ENCODE data around the gene GPHN. TPM values are rescaled to one million over a fixed set of nuclear protein-coding genes. Genes with fewer than 3 reads are reported as not detected.
"Not testable (repeated sequence)": the region's sequence is repeated elsewhere in the genome, so short reads cannot be mapped to it uniquely, and the experiment has no call there.

Gene GPHN
- total RNA-seq, 3 donors from 2014 or later = 32.8 to 57.0 (median 38.1) TPM

- Histone ChIP-seq H3K4me1 (ENCODE audit: low read depth) (peaks cover 5% of the 10 kb centered on the region), H3K4me3 (no peak overlapping the region), H3K36me3 (ENCODE audit: low read depth) (no peaks in the 10 kb centered on the region), H3K9me3 (no peaks in the 10 kb centered on the region)
- intact Hi-C loops (cut with DNase I, micrococcal nuclease) = no loop called here
- TF ChIP-seq CTCF (IDR thresholded peaks at IDR 0.05) = peak; percentile 60
- peak in 1 of 3 donors; percentile 71 for DNase-seq
- peak; percentile 92 for ATAC-seq
These were observed 12.5 kb upstream of the GPHN start for GRCh38 chr14:66495218-66496098.

GRCh38 chr14:66496188-66496807, 11.6 kb upstream of the GPHN start:
- H3K9me3 ChIP-seq = no peaks in the 10 kb centered on the region
- DNase-seq = peak in 1 of 3 donors; percentile 50
- peaks cover 5% of the 10 kb centered on the region for H3K4me1 ChIP-seq (ENCODE audit: low read depth)
- H3K36me3 ChIP-seq (ENCODE audit: low read depth) = no peaks in the 10 kb centered on the region
- peak; percentile 76 for ATAC-seq
- no peak overlapping the region for H3K4me3 ChIP-seq
- intact Hi-C loops (cut with DNase I, micrococcal nuclease) = no loop called here
- TF ChIP-seq CTCF (IDR thresholded peaks at IDR 0.05) = no peak

- Histone ChIP-seq H3K4me3 (no peak overlapping the region), H3K36me3 (ENCODE audit: low read depth) (no peaks in the 10 kb centered on the region), H3K9me3 (no peaks in the 10 kb centered on the region), H3K4me1 (ENCODE audit: low read depth) (peaks cover 5% of the 10 kb centered on the region)
- ATAC-seq = peak; percentile 26
- no peak for TF ChIP-seq CTCF (IDR thresholded peaks at IDR 0.05)
- intact Hi-C loops (cut with DNase I, micrococcal nuclease) = no loop called here
- peak in 1 of 3 donors; percentile 18 for DNase-seq
These were observed 11.0 kb upstream of the GPHN start for GRCh38 chr14:66496911-66497310.

- Histone ChIP-seq H3K4me1 (ENCODE audit: low read depth) (peaks cover 5% of the 10 kb centered on the region), H3K9me3 (no peaks in the 10 kb centered on the region), H3K36me3 (ENCODE audit: low read depth) (no peaks in the 10 kb centered on the region), H3K4me3 (no peak overlapping the region)
- TF ChIP-seq CTCF (IDR thresholded peaks at IDR 0.05) = no peak
- ATAC-seq (no peak), DNase-seq (no peak)
- intact Hi-C loops (cut with DNase I, micrococcal nuclease) = no loop called here
These were observed 9.6 kb upstream of the GPHN start for GRCh38 chr14:66498311-66498710.

- ATAC-seq = no peak
- no peaks in the 10 kb centered on the region for H3K36me3 ChIP-seq (ENCODE audit: low read depth)
These were observed 6.4 kb upstream of the GPHN start for GRCh38 chr14:66501592-66501991.

GRCh38 chr14:66502836-66503235, 5.1 kb upstream of the GPHN start:
- ATAC-seq; DNase-seq; intact Hi-C loops (cut with DNase I, micrococcal nuclease); H3K9me3 ChIP-seq; H3K36me3 ChIP-seq (ENCODE audit: low read depth); H3K4me3 ChIP-seq; H3K4me1 ChIP-seq (ENCODE audit: low read depth): not testable (repeated sequence)

More at GRCh38 chr14:66501592-66501991, 6.4 kb upstream of the GPHN start:
- intact Hi-C loops (cut with DNase I, micrococcal nuclease) = no loop called here
- no peak for TF ChIP-seq CTCF (IDR thresholded peaks at IDR 0.05)
- Histone ChIP-seq H3K4me3 (no peak overlapping the region), H3K4me1 (ENCODE audit: low read depth) (peaks cover 3% of the 10 kb centered on the region), H3K9me3 (no peaks in the 10 kb centered on the region)
- no peak for DNase-seq

All from mucosa of descending colon (tissue), 3 donors.